SK-N-SH (cell line): ENCODE measurements around the gene CLVS2. TPM values are rescaled to one million over a fixed set of nuclear protein-coding genes. Genes with fewer than 3 reads are reported as not detected.

ENCODE experiments used
- CTCF ChIA-PET: fragments of 300-600, 350-600 bp; formaldehyde crosslinking; extraction: SDS; loops from one replicate; lab custom pipeline; 2021; lab: Yijun Ruan, JAX
- POLR2A ChIA-PET: fragments of 350-600 bp; sonication (Branson Sonifier 250); formaldehyde crosslinking; extraction: SDS; loops from one replicate; lab custom pipeline; 2020; ENCODE audit warnings: antibody characterized with exemption, inconsistent platforms; lab: Yijun Ruan, JAX
- DNase-seq: peaks from one replicate; pipeline ENCODE4 v3.0.0; 2012
- H2AFZ ChIP-seq: fragments of 200-600 bp; sonication (generic); 2 replicates; pipeline ENCODE4 v1.8.1; 2016; ENCODE audit warnings: antibody characterized with exemption, mild to moderate bottlenecking, low read depth
- H3F3A ChIP-seq: fragments of 200-600 bp; sonication (generic); replicated peaks from 2 replicates; pipeline ENCODE3; 2016; ENCODE audit warnings: antibody characterized with exemption, mild to moderate bottlenecking; ENCODE audit not compliant: insufficient read depth
- H3K27ac ChIP-seq, 2 experiments: fragments of 200-500 bp in 1 of 2; fragments of 200-600 bp in 1 of 2; sonication (Bioruptor generic) in 1 of 2; sonication (generic), shearing (Covaris generic) in 1 of 2; 2 replicates each; pipeline versions ENCODE4 v1.5.1 to v1.6.1; 2014 to 2016; ENCODE audit warnings: low read depth in 2 of 2, inconsistent platforms in 1 of 2, low read length in 1 of 2, mild to moderate bottlenecking in 1 of 2, mixed read lengths in 1 of 2
- H3K27me3 ChIP-seq: fragments of 200-600 bp; sonication (generic), shearing (Covaris generic); 2 replicates; pipeline ENCODE4 v1.6.1; 2016; ENCODE audit warnings: mixed run types; ENCODE audit not compliant: insufficient read depth
- H3K36me3 ChIP-seq, 2 experiments: fragments of 200-500 bp in 1 of 2; fragments of 200-600 bp in 1 of 2; sonication (Bioruptor generic) in 1 of 2; sonication (generic) in 1 of 2; replicated peaks in 1 of 2; 2 replicates each; pipeline versions ENCODE3 to v1.5.1; 2014 to 2016; ENCODE audit warnings: low read length in 1 of 2, mild to moderate bottlenecking in 1 of 2; ENCODE audit not compliant: insufficient read depth in 2 of 2, control insufficient read depth in 1 of 2
- H3K4me1 ChIP-seq, 2 experiments: fragments of 200-500 bp in 1 of 2; fragments of 200-600 bp in 1 of 2; sonication (Bioruptor generic) in 1 of 2; sonication (generic), shearing (Covaris generic) in 1 of 2; 2 replicates each; pipeline versions ENCODE4 v1.5.1 to v1.6.1; 2014 to 2016; ENCODE audit warnings: low read depth in 1 of 2, low read length in 1 of 2, mixed run types in 1 of 2; ENCODE audit not compliant: insufficient read depth in 2 of 2, control insufficient read depth in 1 of 2
- H3K4me2 ChIP-seq: fragments of 200-600 bp; sonication (generic), shearing (Covaris generic); 2 replicates; pipeline ENCODE4 v1.6.1; 2017; ENCODE audit warnings: mixed run types
- H3K4me3 ChIP-seq, 2 experiments: fragments of 200-500 bp in 1 of 2; fragments of 200-600 bp in 1 of 2; sonication (Bioruptor generic) in 1 of 2; sonication (generic), shearing (Covaris generic) in 1 of 2; 2 replicates each; pipeline versions ENCODE4 v1.5.1 to v1.8.1; 2014 to 2016; ENCODE audit warnings: low read depth in 2 of 2, inconsistent platforms in 1 of 2, low read length in 1 of 2, mild to moderate bottlenecking in 1 of 2, mixed read lengths in 1 of 2, moderate library complexity in 1 of 2
- H3K79me2 ChIP-seq: fragments of 200-600 bp; sonication (generic); 2 replicates; pipeline ENCODE4 v1.8.1; 2017; ENCODE audit warnings: mild to moderate bottlenecking; ENCODE audit not compliant: insufficient read depth
- H3K9ac ChIP-seq: fragments of 200-600 bp; sonication (generic); 2 replicates; pipeline ENCODE4 v1.6.1; 2017; ENCODE audit warnings: mixed run types
- H3K9me2 ChIP-seq: fragments of 200-600 bp; sonication (generic); 2 replicates; pipeline ENCODE4 v1.6.1; 2017; ENCODE audit warnings: mixed run types
- H3K9me3 ChIP-seq: fragments of 200-600 bp; sonication (generic); 2 replicates; pipeline ENCODE4 v1.6.1; 2017; ENCODE audit warnings: mixed run types, mild to moderate bottlenecking, moderate library complexity
- H4K20me1 ChIP-seq: fragments of 200-600 bp; sonication (generic); 2 replicates; pipeline ENCODE4 v1.6.1; 2017; ENCODE audit warnings: mild to moderate bottlenecking, mixed run types; ENCODE audit not compliant: insufficient read depth
- EP300 ChIP-seq, 2 experiments: IDR thresholded peaks; 2 replicates each; pipeline versions ENCODE4 v1.4.0 to v1.6.1; 2012; ENCODE audit warnings: borderline replicate concordance in 1 of 2, low read depth in 1 of 2, low read length in 1 of 2
- EZH2phosphoT487 ChIP-seq: fragments of 200-600 bp; sonication (generic); IDR thresholded peaks from 2 replicates; pipeline ENCODE4 v1.6.1; 2017; ENCODE audit warnings: low read depth, mixed run types, mild to moderate bottlenecking, antibody characterized with exemption, moderate library complexity, borderline replicate concordance
- FOXJ3 ChIP-seq: sonication (generic); formaldehyde crosslinking; IDR thresholded peaks from 2 replicates; pipeline ENCODE4 v1.5.1; 2020; ENCODE audit warnings: mild to moderate bottlenecking, missing genetic modification reagents
- FOXM1 ChIP-seq: IDR thresholded peaks from 2 replicates; pipeline ENCODE4 v1.4.0; 2012; ENCODE audit warnings: low read depth, mild to moderate bottlenecking
- GABPA ChIP-seq: IDR thresholded peaks from 2 replicates; pipeline ENCODE4 v1.4.0; 2012; ENCODE audit warnings: low read depth, mild to moderate bottlenecking
- GATA2 ChIP-seq: sonication (generic); formaldehyde crosslinking; IDR thresholded peaks from 2 replicates; pipeline ENCODE4 v1.5.0; 2020; ENCODE audit warnings: mild to moderate bottlenecking, missing genetic modification reagents
- JUND ChIP-seq: IDR thresholded peaks from 2 replicates; pipeline ENCODE4 v1.4.0; 2012
- MXI1 ChIP-seq: IDR thresholded peaks from 2 replicates; pipeline ENCODE4 v1.6.1; 2012; ENCODE audit warnings: mild to moderate bottlenecking, low read depth, low read length, improper control_type of control experiment
- NFIC ChIP-seq: IDR thresholded peaks from 2 replicates; pipeline ENCODE4 v1.4.0; 2012; ENCODE audit warnings: borderline replicate concordance
- NRF1 ChIP-seq: IDR thresholded peaks from 2 replicates; pipeline ENCODE4 v1.6.1; 2012; ENCODE audit warnings: low read depth, mild to moderate bottlenecking, low read length
- POLR2AphosphoS5 ChIP-seq: IDR thresholded peaks from 2 replicates; pipeline ENCODE4 v1.6.1; 2012; ENCODE audit warnings: low read depth, low read length
- RAD21 ChIP-seq: IDR thresholded peaks from 2 replicates; pipeline ENCODE4 v1.6.1; 2012; ENCODE audit warnings: mild to moderate bottlenecking, low read length
- RXRA ChIP-seq: IDR thresholded peaks from 2 replicates; pipeline ENCODE4 v1.4.0; 2012; ENCODE audit warnings: low read depth, mild to moderate bottlenecking, borderline replicate concordance
- YY1 ChIP-seq: IDR thresholded peaks from 2 replicates; pipeline ENCODE4 v1.4.0; 2012; ENCODE audit warnings: low read depth, mild to moderate bottlenecking
- WGBS: methylation state at CpG from one replicate; pipeline ENCODE4 v1.1.6; 2017; ENCODE audit warnings: low lambda C conversion rate; 5-methylcytosine and 5-hydroxymethylcytosine counted together
- polyA plus RNA-seq, 3 experiments: library from polyadenylated mRNA; depleted of rRNA; stranded (reverse); fragments of >200 nt; gene quantifications; 2 replicates each; pipeline ENCODE4 v1.2.3, GENCODE V29; 2012
- TF ChIP-seq, protein P1 (sequence below): IDR thresholded peaks from 2 replicates; pipeline ENCODE4 v1.4.0; 2012; ENCODE audit warnings: low read depth, borderline replicate concordance
- TF ChIP-seq, protein P2 (sequence below): fragments of 200-600 bp; sonication (generic); IDR thresholded peaks from 2 replicates; pipeline ENCODE4 v1.6.1; 2017; ENCODE audit warnings: antibody characterized with exemption, mild to moderate bottlenecking, moderate library complexity
- TF ChIP-seq, protein P3 (sequence below): IDR thresholded peaks from 2 replicates; pipeline ENCODE4 v1.4.0; 2012; ENCODE audit warnings: low read depth

CLVS2 gene
- polyA plus RNA-seq, 1 of the 3 experiments (the other 2 are of a cell fraction), result 0.05 TPM

DNA sequence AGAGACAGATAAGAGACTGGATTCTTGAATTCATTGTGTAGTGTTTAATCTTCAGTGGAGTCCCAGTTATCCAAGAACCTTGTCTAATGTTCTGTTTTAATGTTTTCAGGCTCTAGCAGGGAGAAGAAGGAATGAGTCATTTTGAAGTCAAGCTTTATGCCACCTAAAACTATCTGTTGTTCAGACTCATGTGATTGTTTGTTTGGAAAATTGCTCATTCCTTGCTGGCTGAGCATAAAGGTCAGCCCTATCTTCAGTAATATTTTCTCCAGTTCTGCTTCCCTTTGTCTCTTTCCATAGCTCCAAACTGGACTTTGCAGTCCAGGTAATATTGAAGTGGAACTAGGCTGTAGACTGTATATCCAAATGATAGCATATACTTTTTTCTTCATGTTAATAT lies 34.2 kb downstream of the CLVS2 start:
- H3K4me1 ChIP-seq, result peaks cover 0 to 2% of the 10 kb centered on the region in 2 experiments; a peak in 2 of 4 replicates
- H3K4me2 ChIP-seq, result no peak overlapping the region
- ChIA-PET CTCF (interaction anchor here (1.0 kb wide), 1 partner anchor 12 kb away, joined by 3 read pairs; no protein-coding TSS in a partner anchor), POLR2A (no interaction called here)
- H3K27me3 ChIP-seq, result no peaks in the 10 kb centered on the region
- no peaks in the 10 kb centered on the region for H4K20me1 ChIP-seq
- no peak for TF ChIP-seq FOXM1
- TF ChIP-seq NFIC, result no peak
- TF ChIP-seq MXI1, result no peak
- no peak for TF ChIP-seq EP300 (IDR thresholded peaks at IDR 0.05; ENCODE audit: borderline replicate concordance in 1 of 2, low read depth in 1 of 2, low read length in 1 of 2)
- TF ChIP-seq GATA2 (CRISPR knock-in tag), result no peak
- H3K9me3 ChIP-seq, result no peaks in the 10 kb centered on the region
- no peaks in the 10 kb centered on the region for H3K9me2 ChIP-seq
- no peak overlapping the region for H3K27ac ChIP-seq
- no peaks in the 10 kb centered on the region for H3K79me2 ChIP-seq
- H2AFZ ChIP-seq, result no peak overlapping the region
- H3K36me3 ChIP-seq, result no peaks in the 10 kb centered on the region
- H3K9ac ChIP-seq, result no peak overlapping the region
- DNase-seq, result no peak
- H3K4me3 ChIP-seq, result no peak overlapping the region
- no peaks in the 10 kb centered on the region for H3F3A ChIP-seq

DNA sequence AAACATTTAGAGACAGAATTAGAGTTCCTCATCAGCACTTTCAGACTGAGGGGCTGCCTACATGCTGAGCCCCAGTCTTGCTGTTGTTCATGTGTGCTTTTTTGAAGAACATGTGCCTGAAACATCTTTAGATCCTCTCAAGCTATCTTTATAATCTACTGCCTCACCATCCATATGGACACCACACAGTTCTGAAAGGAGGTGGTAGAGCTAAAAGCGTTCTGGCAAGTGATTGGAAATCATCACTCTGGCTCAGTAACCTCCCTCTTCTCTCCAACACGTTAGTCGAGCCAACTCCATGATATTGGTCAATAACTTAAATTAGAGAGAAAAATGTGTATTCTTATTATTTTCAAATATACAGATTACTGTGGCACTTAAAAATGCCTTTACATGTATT lies 40.6 kb downstream of the CLVS2 start:
- Histone ChIP-seq H3K4me1 (peaks cover 0 to 4% of the 10 kb centered on the region in 2 experiments; a peak in 3 of 4 replicates), H3K9me3 (no peaks in the 10 kb centered on the region), H3K9ac (no peak overlapping the region), H3K36me3 (no peaks in the 10 kb centered on the region), H3K9me2 (no peaks in the 10 kb centered on the region), H3K4me2 (no peak overlapping the region), H3F3A (no peaks in the 10 kb centered on the region), H3K27me3 (no peaks in the 10 kb centered on the region), H2AFZ (no peak overlapping the region), H3K27ac (no peak overlapping the region), H4K20me1 (no peaks in the 10 kb centered on the region), H3K4me3 (no peak overlapping the region), H3K79me2 (no peaks in the 10 kb centered on the region)
- ChIA-PET POLR2A (no interaction called here), CTCF (interaction anchor here (0.6 to 2.1 kb wide), 5 partner anchors 8 to 64 kb away, joined by 3 to 5 read pairs (median 4); no protein-coding TSS in a partner anchor)
- 29% methylated on average over 3 of the region's 3 CpGs for WGBS
- DNase-seq, result no peak
- TF ChIP-seq POLR2AphosphoS5 (no peak), YY1 (no peak), FOXJ3 (CRISPR knock-in tag) (no peak), NRF1 (no peak), JUND (no peak), GABPA (no peak), RXRA (no peak), EZH2phosphoT487 (no peak), EP300 (IDR thresholded peaks at IDR 0.05; ENCODE audit: borderline replicate concordance in 1 of 2, low read depth in 1 of 2, low read length in 1 of 2) (no peak), NFIC (no peak), RAD21 (no peak), MXI1 (no peak)
- TF ChIP-seq, protein P1, sequence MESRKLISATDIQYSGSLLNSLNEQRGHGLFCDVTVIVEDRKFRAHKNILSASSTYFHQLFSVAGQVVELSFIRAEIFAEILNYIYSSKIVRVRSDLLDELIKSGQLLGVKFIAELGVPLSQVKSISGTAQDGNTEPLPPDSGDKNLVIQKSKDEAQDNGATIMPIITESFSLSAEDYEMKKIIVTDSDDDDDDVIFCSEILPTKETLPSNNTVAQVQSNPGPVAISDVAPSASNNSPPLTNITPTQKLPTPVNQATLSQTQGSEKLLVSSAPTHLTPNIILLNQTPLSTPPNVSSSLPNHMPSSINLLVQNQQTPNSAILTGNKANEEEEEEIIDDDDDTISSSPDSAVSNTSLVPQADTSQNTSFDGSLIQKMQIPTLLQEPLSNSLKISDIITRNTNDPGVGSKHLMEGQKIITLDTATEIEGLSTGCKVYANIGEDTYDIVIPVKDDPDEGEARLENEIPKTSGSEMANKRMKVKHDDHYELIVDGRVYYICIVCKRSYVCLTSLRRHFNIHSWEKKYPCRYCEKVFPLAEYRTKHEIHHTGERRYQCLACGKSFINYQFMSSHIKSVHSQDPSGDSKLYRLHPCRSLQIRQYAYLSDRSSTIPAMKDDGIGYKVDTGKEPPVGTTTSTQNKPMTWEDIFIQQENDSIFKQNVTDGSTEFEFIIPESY, result no peak
- TF ChIP-seq, protein P2, sequence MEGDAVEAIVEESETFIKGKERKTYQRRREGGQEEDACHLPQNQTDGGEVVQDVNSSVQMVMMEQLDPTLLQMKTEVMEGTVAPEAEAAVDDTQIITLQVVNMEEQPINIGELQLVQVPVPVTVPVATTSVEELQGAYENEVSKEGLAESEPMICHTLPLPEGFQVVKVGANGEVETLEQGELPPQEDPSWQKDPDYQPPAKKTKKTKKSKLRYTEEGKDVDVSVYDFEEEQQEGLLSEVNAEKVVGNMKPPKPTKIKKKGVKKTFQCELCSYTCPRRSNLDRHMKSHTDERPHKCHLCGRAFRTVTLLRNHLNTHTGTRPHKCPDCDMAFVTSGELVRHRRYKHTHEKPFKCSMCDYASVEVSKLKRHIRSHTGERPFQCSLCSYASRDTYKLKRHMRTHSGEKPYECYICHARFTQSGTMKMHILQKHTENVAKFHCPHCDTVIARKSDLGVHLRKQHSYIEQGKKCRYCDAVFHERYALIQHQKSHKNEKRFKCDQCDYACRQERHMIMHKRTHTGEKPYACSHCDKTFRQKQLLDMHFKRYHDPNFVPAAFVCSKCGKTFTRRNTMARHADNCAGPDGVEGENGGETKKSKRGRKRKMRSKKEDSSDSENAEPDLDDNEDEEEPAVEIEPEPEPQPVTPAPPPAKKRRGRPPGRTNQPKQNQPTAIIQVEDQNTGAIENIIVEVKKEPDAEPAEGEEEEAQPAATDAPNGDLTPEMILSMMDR, result no peak
- TF ChIP-seq, protein P3, sequence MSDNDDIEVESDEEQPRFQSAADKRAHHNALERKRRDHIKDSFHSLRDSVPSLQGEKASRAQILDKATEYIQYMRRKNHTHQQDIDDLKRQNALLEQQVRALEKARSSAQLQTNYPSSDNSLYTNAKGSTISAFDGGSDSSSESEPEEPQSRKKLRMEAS, result no peak
